Stomach (tissue), 4 donors: ENCODE measurements around the gene CTBP1.

Source experiments
- CTCF ChIP-seq, 7 experiments: fragments of 450-650 bp in 4 of 7; fragments of 200-600 bp in 3 of 7; sonication (generic) in 3 of 7; IDR thresholded peaks; one replicate each; pipeline ENCODE4 v1.5.1; 2016 to 2019; ENCODE audit warnings: antibody characterized with exemption in 7 of 7, control low read depth in 2 of 7, mild to moderate bottlenecking in 1 of 7
- EP300 ChIP-seq: sonication (generic); formaldehyde crosslinking; IDR thresholded peaks from one replicate; pipeline ENCODE4 v1.6.1; 2017; ENCODE audit warnings: antibody characterized with exemption
- POLR2A ChIP-seq, 4 donors: fragments of 450-650 bp; IDR thresholded peaks; one replicate each; pipeline ENCODE4 v1.6.1; 2016; ENCODE audit warnings: antibody characterized with exemption in 4 of 4, control low read depth in 2 of 4, mild to moderate bottlenecking in 1 of 4, moderate library complexity in 1 of 4
- POLR2AphosphoS5 ChIP-seq, 3 donors: sonication (generic); formaldehyde crosslinking; IDR thresholded peaks; one replicate each; pipeline ENCODE4 v1.6.1; 2016; ENCODE audit warnings: antibody characterized with exemption in 3 of 3

- TF ChIP-seq EP300: no peak
- no peak for TF ChIP-seq CTCF (IDR thresholded peaks at IDR 0.05)
- TF ChIP-seq POLR2A (IDR thresholded peaks at IDR 0.05): no peak
- TF ChIP-seq POLR2AphosphoS5 (IDR thresholded peaks at IDR 0.05): no peak
Observed at GRCh38 chr4:1245481-1246051, 3.4 kb downstream of the CTBP1 start.
